Activated T-cell treated with anti-CD3 and anti-CD28 coated beads, Interleukin-2, amount 50 U/mL, for 24 hours (primary cell): ENCODE results near the gene PSORS1C1.
A peak's percentile ranks its signal among the peaks of the same experiment; 100 is the strongest.

Experiments
- DNase-seq: peaks from one replicate; pipeline ENCODE4 v3.0.0-alpha.2; 2020
- H3K27ac Mint-ChIP-seq: 2 replicates; pipeline ENCODE4 v1.8.0; 2020; ENCODE audit warnings: mild to moderate bottlenecking, mixed read lengths
- H3K27me3 Mint-ChIP-seq: 2 replicates; pipeline ENCODE4 v1.8.0; 2020; ENCODE audit warnings: mixed read lengths
- H3K36me3 Mint-ChIP-seq: 2 replicates; pipeline ENCODE4 v1.8.0; 2020; ENCODE audit warnings: low read depth, mixed read lengths
- H3K4me1 Mint-ChIP-seq: 2 replicates; pipeline ENCODE4 v1.8.0; 2020; ENCODE audit warnings: low read depth, mixed read lengths
- H3K4me3 Mint-ChIP-seq: 2 replicates; pipeline ENCODE4 v1.8.0; 2020; ENCODE audit warnings: mild to moderate bottlenecking, moderate library complexity, mixed read lengths
- H3K9me3 Mint-ChIP-seq: 2 replicates; pipeline ENCODE4 v1.8.0; 2020; ENCODE audit warnings: mixed read lengths

Gene PSORS1C1

DNA sequence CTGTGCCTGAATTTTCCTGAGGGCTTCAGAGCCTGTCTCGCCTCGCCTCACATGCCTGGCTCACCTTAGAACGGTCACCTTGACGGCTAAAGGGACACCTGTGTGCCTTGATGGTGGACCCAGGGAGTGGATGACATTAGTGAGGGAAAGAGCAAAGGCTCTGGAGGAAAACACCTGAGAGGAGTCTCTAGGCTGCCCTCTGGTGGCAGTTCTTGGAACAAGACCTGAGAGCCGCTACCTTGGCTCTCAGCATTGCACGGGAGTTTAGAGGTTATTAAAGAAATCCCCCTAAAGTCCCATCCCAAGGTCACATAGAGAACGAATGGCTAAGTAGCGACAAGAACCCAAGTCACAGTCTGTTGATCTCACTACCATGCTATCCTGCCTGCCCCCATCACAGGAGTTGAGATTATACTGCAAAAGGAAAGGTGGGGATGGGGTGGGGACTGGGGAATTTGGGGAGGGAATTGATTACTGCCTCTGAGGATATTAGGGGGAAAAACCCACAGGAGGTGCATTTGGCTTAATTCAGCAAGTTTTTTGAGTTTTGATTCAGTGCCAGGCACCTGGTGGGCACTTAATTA lies 13.6 kb downstream of the PSORS1C1 start:
- Mint-ChIP-seq H3K27me3 (peaks cover 8% of the 10 kb centered on the region), H3K36me3 (no peaks in the 10 kb centered on the region), H3K27ac (no peak overlapping the region), H3K4me3 (no peak overlapping the region), H3K9me3 (no peaks in the 10 kb centered on the region), H3K4me1 (peaks cover 6% of the 10 kb centered on the region)
- DNase-seq = peak; percentile 82

DNA sequence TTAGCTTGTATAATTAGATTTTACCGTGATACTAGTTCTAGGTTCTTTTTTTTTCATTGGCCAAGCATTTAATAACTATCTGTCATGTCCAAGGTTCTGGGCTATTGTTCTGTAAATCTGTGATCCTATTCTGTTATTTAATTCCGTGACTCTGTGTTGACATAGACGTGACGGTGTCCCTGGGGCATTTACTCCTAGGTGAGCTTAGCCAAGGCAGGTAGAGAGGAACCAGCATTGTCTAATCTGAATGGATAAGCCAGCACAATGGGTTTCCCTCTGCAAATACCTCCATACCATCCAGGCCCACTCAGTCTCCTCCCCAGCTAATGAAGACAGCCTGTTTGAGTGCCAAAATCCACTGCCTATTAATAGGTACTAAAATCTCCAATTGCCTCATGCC lies 14.5 kb downstream of the PSORS1C1 start:
- Mint-ChIP-seq H3K4me3 (no peak overlapping the region), H3K27me3 (peaks cover 8% of the 10 kb centered on the region), H3K4me1 (peaks cover 6% of the 10 kb centered on the region), H3K9me3 (no peaks in the 10 kb centered on the region), H3K36me3 (no peaks in the 10 kb centered on the region), H3K27ac (no peak overlapping the region)
- DNase-seq = no peak

DNA sequence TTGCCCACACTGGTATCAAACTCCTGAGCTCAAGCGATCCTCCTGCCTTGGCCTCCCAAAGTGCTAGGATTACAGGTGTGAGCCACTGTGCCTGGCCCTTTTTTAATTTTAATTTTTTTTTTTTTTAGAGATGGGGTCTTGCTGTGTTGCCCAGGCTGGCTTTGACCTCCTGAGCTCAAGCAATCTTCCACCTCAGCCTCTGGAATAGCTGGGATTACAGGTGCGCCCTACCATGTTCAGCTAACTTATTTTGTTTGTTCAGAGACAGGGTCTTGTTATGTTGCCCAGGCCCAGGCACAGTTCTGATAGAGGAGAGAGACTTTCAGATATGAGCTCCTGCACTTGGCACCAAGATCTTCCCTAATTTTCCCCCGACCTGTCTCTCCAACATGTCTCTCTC lies 16.2 kb downstream of the PSORS1C1 start:
- no peak overlapping the region for H3K4me3 Mint-ChIP-seq

DNA sequence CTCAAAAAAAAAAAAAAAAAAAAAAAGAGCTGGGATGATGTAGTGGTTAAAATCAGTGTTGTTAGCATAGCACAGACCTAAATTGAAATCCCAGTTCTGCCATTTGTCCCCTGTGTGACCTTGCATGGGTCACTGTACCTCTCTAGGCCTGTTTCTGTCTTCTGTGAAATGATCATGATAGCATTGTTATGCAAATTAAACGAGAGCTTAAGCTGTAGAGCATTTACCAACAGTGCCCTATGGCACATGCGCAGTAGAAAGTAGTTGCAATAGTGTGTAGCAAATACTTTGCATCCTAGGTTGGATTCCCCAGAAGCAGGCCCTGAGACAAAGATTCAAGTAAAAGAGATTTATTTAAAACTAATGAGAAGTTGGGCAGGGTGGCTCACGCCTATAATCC lies 17.0 kb downstream of the PSORS1C1 start:
- Mint-ChIP-seq H3K4me1 (peaks cover 6% of the 10 kb centered on the region), H3K36me3 (no peaks in the 10 kb centered on the region), H3K9me3 (no peaks in the 10 kb centered on the region), H3K4me3 (no peak overlapping the region), H3K27me3 (peaks cover 8% of the 10 kb centered on the region), H3K27ac (no peak overlapping the region)
- DNase-seq = no peak

More for the DNA sequence above, 16.2 kb downstream of the PSORS1C1 start:
- peaks cover 8% of the 10 kb centered on the region for H3K27me3 Mint-ChIP-seq
- H3K4me1 Mint-ChIP-seq = peaks cover 6% of the 10 kb centered on the region
- DNase-seq = no peak
- no peaks in the 10 kb centered on the region for H3K36me3 Mint-ChIP-seq
- no peaks in the 10 kb centered on the region for H3K9me3 Mint-ChIP-seq
- H3K27ac Mint-ChIP-seq = no peak overlapping the region

GRCh38 chr6:31132806-31133205 lies 18.2 kb downstream of the PSORS1C1 start:
- H3K4me1 Mint-ChIP-seq = peaks cover 9% of the 10 kb centered on the region
- H3K4me3 Mint-ChIP-seq = no peak overlapping the region
- DNase-seq = no peak
- H3K36me3 Mint-ChIP-seq = no peaks in the 10 kb centered on the region
- H3K27me3 Mint-ChIP-seq = peaks cover 8% of the 10 kb centered on the region
- no peak overlapping the region for H3K27ac Mint-ChIP-seq
- no peaks in the 10 kb centered on the region for H3K9me3 Mint-ChIP-seq

DNA sequence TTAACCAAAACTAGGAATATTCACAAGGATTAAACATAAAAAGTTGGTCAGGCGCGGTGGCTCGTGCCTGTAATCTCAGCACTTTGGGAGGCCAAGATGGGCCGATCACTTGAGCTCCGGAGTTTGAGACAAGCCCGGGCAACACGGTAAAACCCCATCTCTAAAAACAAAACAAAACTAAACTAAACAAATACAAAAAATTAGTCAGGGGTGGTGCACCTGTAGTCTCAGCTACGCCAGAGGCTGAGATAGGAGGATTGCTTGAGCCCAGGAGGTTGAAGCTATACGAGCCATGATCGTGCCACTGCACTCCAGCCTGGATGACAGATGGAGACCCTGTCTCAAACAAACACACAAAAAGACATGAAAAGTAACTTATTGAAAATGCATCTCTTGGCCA lies 21.1 kb downstream of the PSORS1C1 start:
- DNase-seq = no peak
- Mint-ChIP-seq H3K4me3 (no peak overlapping the region), H3K9me3 (no peaks in the 10 kb centered on the region), H3K27me3 (no peaks in the 10 kb centered on the region), H3K4me1 (peaks cover 7% of the 10 kb centered on the region), H3K27ac (no peak overlapping the region), H3K36me3 (no peaks in the 10 kb centered on the region)

DNA sequence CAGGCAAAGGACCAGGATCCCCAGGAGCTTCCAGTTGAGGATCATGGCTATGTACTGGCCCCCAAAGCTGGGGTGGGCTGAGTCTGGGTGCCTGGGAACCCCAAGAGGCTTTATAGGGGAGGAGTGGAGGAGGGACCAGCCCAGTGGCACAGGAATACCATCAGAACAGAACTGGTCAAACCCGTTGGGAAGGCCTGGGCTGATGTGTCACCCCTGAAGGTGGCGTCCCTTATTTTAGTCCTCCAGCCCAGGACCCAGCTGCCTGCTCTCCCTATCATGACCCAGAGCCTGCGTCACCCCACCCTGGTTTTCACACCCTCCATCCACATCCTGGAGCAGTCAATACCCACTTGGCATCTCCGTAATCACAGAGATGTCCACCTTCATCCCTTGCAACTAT lies 24.4 kb downstream of the PSORS1C1 start, which contains the start of gene PSORS1C2:
Gene PSORS1C2, minus strand, starts transcription at position 85 of the 400 bp plus-strand sequence. Its CDS starts 40 bp downstream, at position 45.
- Mint-ChIP-seq H3K27me3 (no peaks in the 10 kb centered on the region), H3K36me3 (peaks cover 14% of the 10 kb centered on the region), H3K4me1 (peaks cover 7% of the 10 kb centered on the region), H3K27ac (no peak within 1 kb of the TSS), H3K9me3 (no peaks in the 10 kb centered on the region), H3K4me3 (no peak within 1 kb of the TSS)
- DNase-seq = no peak

DNA sequence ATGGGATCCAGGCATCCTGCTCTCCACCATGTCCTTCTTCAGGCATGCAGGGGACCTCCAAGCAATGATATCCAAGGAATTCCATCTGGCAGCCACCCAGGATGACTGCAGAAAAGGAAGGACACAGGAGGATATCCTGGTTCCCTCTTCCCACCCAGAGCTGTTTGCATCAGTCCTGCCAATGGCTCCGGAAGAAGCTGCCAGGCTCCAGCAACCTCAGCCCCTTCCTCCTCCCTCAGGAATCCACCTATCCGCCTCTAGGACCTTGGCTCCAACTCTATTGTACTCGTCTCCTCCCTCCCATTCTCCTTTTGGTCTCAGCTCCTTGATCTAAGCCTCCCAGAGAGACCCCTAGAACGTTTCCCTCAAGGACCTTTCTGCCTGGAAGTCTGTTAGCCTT lies 25.0 kb downstream of the PSORS1C1 start:
- Mint-ChIP-seq H3K4me3 (no peak overlapping the region), H3K27me3 (no peaks in the 10 kb centered on the region), H3K9me3 (no peaks in the 10 kb centered on the region), H3K36me3 (peaks cover 20% of the 10 kb centered on the region), H3K4me1 (peaks cover 7% of the 10 kb centered on the region), H3K27ac (no peak overlapping the region)
- no peak for DNase-seq

DNA sequence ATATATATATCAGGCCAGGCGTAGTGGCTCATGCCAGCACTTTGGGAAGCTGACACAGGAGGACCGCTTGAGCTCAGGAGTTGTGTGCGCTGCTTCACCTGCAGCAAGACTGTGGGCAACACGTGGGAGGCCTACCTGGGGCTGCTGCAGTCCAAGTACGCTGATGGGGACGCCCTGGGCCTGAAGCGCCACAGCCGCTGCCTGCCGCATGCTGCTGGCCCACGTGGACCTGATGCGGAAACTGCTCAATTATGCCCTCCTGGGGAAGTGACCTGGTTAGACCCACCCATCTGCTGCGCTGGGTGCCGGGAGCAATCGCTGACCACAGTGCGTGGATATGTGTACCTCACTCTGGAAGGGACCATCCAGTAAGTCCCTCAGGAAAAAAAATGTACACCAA lies 26.0 kb downstream of the PSORS1C1 start:
- peaks cover 7% of the 10 kb centered on the region for H3K4me1 Mint-ChIP-seq
- H3K27ac Mint-ChIP-seq = no peak overlapping the region
- no peak for DNase-seq
- H3K27me3 Mint-ChIP-seq = no peaks in the 10 kb centered on the region
- no peak overlapping the region for H3K4me3 Mint-ChIP-seq
- peaks cover 30% of the 10 kb centered on the region for H3K36me3 Mint-ChIP-seq
- H3K9me3 Mint-ChIP-seq = no peaks in the 10 kb centered on the region

GRCh38 chr6:31142361-31142761 lies 27.8 kb downstream of the PSORS1C1 start:
- no peak for DNase-seq
- no peaks in the 10 kb centered on the region for H3K27me3 Mint-ChIP-seq
- H3K9me3 Mint-ChIP-seq = no peaks in the 10 kb centered on the region
- no peak overlapping the region for H3K4me3 Mint-ChIP-seq
- peaks cover 7% of the 10 kb centered on the region for H3K4me1 Mint-ChIP-seq
- H3K36me3 Mint-ChIP-seq = peaks cover 43% of the 10 kb centered on the region
- H3K27ac Mint-ChIP-seq = no peak overlapping the region

DNA sequence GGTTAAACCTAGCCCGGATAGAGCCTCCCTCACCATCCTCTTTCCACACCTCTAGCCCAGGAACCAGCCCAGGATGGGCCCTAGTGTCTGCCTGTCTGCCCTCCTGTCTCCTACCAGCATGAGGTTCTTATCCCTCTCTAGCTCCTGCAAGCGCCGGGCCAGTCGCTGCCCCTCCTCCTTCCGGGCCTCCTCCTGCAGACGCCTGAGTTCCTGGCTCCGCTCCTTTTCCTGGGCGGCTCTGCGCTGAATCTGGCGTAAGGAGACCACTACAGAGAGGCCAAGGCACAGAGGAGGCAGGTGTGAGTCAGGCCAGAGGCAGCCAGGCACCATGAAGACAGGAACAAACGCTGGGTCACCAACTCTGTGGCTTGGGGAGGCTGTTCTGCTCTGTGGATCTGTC lies 28.5 kb downstream of the PSORS1C1 start:
- Mint-ChIP-seq H3K27me3 (no peaks in the 10 kb centered on the region), H3K4me1 (no peaks in the 10 kb centered on the region), H3K4me3 (no peak overlapping the region), H3K9me3 (no peaks in the 10 kb centered on the region), H3K36me3 (peaks cover 48% of the 10 kb centered on the region), H3K27ac (no peak overlapping the region)
- no peak for DNase-seq

DNA sequence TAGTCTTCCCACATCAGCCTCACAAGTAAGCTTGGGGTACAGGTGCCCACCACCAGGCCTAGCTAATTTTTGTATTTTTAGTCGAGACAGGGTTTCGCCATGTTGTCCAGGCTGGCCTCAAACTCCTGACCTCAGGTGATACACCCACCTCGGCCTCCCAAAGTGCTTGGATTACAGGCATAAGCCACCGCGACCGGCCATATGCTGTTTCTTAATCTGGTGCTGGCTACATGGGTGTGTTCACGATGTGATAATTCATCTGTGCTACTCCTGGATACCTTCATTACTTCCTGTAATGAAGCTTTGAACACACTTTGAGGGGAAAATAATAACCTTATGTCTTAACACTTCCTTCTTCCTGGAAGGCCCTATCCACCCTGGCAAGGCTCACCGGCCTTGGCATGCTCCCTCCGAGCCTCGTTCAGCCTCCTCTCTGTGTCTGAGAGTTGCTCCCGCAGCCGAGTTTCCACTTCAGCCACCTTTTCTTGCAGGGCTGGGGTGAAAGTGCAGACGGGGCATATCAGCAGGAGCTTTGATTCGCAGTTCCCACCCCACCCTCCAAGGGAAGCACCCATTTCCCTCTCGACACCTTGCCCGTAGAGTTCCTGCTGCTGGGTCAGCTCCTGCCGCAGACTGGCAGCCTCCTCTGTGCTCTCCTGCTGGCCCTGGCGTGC lies 29.8 kb downstream of the PSORS1C1 start:
- Mint-ChIP-seq H3K27ac (no peak overlapping the region), H3K27me3 (no peaks in the 10 kb centered on the region), H3K4me3 (no peak overlapping the region), H3K4me1 (no peaks in the 10 kb centered on the region), H3K9me3 (no peaks in the 10 kb centered on the region), H3K36me3 (peaks cover 57% of the 10 kb centered on the region)
- DNase-seq = no peak

DNA sequence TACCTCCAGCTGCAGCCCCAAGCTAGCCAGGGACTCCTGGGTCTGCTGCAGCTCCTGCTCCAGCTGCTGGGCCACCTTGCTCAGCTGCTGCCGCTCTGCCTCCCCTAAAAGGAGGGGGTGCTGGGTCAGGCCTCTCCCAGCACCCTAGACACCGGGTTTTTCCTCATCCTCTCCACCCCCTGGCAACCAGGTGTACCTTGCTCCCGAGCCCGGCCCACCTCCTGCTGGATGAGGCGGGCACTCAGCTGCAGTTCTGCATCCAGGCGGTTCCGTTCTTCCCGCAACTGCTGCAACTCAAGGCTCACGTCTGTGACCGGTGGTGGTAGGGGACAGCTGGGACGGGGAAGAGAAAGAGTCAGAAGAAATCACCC lies 30.4 kb downstream of the PSORS1C1 start:
- DNase-seq = no peak
- Mint-ChIP-seq H3K27ac (no peak overlapping the region), H3K4me3 (no peak overlapping the region), H3K27me3 (no peaks in the 10 kb centered on the region), H3K4me1 (no peaks in the 10 kb centered on the region), H3K9me3 (no peaks in the 10 kb centered on the region), H3K36me3 (peaks cover 62% of the 10 kb centered on the region)

GRCh38 chr6:31145386-31145785 lies 30.8 kb downstream of the PSORS1C1 start:
- Mint-ChIP-seq H3K4me3 (no peak overlapping the region), H3K27me3 (no peaks in the 10 kb centered on the region), H3K27ac (no peak overlapping the region), H3K9me3 (no peaks in the 10 kb centered on the region), H3K4me1 (no peaks in the 10 kb centered on the region), H3K36me3 (peaks cover 66% of the 10 kb centered on the region)
- DNase-seq = no peak

DNA sequence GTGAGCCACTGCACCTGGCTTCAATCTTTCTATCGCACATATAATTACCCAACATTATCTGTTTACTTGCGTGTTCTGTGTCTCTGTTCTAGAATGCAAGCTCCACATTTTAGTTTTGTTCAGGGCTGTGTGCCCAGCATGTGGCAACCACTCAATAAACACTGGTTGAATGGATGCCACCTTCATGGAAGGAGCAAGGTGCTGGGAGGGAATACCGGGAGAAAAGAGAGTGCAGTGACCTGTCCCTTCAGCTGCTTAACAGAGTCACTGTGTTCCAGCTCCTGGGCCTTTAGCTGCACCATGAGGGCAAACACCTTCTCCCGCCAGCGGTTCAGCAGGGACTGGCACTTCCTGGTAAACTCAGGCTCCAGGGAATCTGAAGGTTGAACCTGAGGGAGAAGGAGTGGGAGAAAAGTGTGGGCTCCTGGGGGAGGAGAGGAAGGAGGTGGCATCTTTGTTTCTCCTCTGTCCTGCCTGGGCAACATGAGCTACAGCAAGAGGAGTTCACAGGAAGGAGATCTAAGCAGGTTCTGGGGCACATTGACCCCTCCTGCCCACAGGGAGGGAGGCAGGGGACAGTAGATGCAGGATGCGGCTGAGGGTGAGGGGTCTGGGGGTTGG lies 35.3 kb downstream of the PSORS1C1 start:
- H3K4me3 Mint-ChIP-seq = no peak overlapping the region
- no peaks in the 10 kb centered on the region for H3K27me3 Mint-ChIP-seq
- no peak overlapping the region for H3K27ac Mint-ChIP-seq
- no peaks in the 10 kb centered on the region for H3K4me1 Mint-ChIP-seq
- no peak for DNase-seq
- H3K36me3 Mint-ChIP-seq = peaks cover 82% of the 10 kb centered on the region
- no peaks in the 10 kb centered on the region for H3K9me3 Mint-ChIP-seq
